Endothelial cell of umbilical vein (primary cell): Measurements from ENCODE around the gene SPEM1. TPM values are rescaled to one million over a fixed set of nuclear protein-coding genes. Genes with fewer than 3 reads are reported as not detected.

ENCODE experiments used
- BruUV-seq: library from RNA; stranded (reverse); fragments of 400-500 nt; replicated peaks from 2 replicates; lab custom pipeline; 2021; lab: Mats Ljungman, UMichigan
- CTCF ChIA-PET: fragments of 300-600, 350-600 bp; sonication (Branson Sonifier 250); formaldehyde crosslinking; loops from one replicate; lab custom pipeline; 2021; ENCODE audit warnings: antibody characterized with exemption, inconsistent platforms; lab: Charles Lee
- POLR2A ChIA-PET: fragments of 300-600, 350-600 bp; sonication (Branson Sonifier 250); formaldehyde crosslinking; loops from one replicate; lab custom pipeline; 2021; ENCODE audit warnings: antibody characterized with exemption, inconsistent platforms; lab: Charles Lee
- DNase-seq: peaks from one replicate; pipeline ENCODE4 v3.0.0-alpha.2; 2011; ENCODE audit warnings: low read depth, low spot score
- FAIRE-seq: peaks from 2 replicates; lab custom pipeline; 2011; peaks lifted over from hg19 to GRCh38; lab: Jason Lieb, UNC
- H2AFZ ChIP-seq: 2 replicates; pipeline ENCODE4 v1.6.0; 2012; ENCODE audit warnings: low read depth, low read length, control low read depth, inconsistent platforms
- H3K27ac ChIP-seq: 2 replicates; pipeline ENCODE4 v1.5.1; 2011; ENCODE audit warnings: low read depth, mild to moderate bottlenecking, control low read depth, low read length, moderate library complexity; ENCODE audit not compliant: insufficient read depth
- H3K27me3 ChIP-seq, 2 experiments: 2 replicates each; pipeline versions ENCODE4 v1.6.0 to v1.6.1; 2011; ENCODE audit warnings: low read length in 2 of 2, mixed read lengths in 1 of 2; ENCODE audit not compliant: control insufficient read depth in 2 of 2, insufficient read depth in 2 of 2
- H3K36me3 ChIP-seq, 2 experiments: 2 replicates in 1 of 2; 3 replicates in 1 of 2; pipeline ENCODE4 v1.5.1; 2011; ENCODE audit warnings: low read length in 2 of 2, mild to moderate bottlenecking in 1 of 2, moderate library complexity in 1 of 2; ENCODE audit not compliant: control insufficient read depth in 2 of 2, insufficient read depth in 2 of 2; ENCODE audit errors: extremely low read depth in 1 of 2
- H3K4me1 ChIP-seq: 3 replicates; pipeline ENCODE4 v1.5.1; 2011; ENCODE audit warnings: mild to moderate bottlenecking, low read length; ENCODE audit not compliant: control insufficient read depth, insufficient read depth; ENCODE audit errors: extremely low read depth
- H3K4me2 ChIP-seq: 2 replicates; pipeline ENCODE4 v1.6.1; 2011; ENCODE audit warnings: low read length, control low read depth, mixed read lengths; ENCODE audit not compliant: insufficient read depth
- H3K4me3 ChIP-seq, 3 experiments: fragments of 200-600 bp in 1 of 3; sonication (generic), shearing (Covaris generic) in 1 of 3; replicated peaks in 1 of 3; 2 replicates each; pipeline ENCODE4 v1.5.1; 2011 to 2016; ENCODE audit warnings: control low read depth in 3 of 3, low read length in 3 of 3, mild to moderate bottlenecking in 2 of 3, inconsistent platforms in 1 of 3, low read depth in 1 of 3, moderate library complexity in 1 of 3; ENCODE audit not compliant: insufficient read depth in 1 of 3
- H3K79me2 ChIP-seq: 2 replicates; pipeline ENCODE4 v1.6.0; 2012; ENCODE audit warnings: low read length, inconsistent platforms; ENCODE audit not compliant: control insufficient read depth, insufficient read depth
- H3K9ac ChIP-seq: replicated peaks from 2 replicates; pipeline ENCODE3; 2011; ENCODE audit warnings: low read length, control low read depth; ENCODE audit not compliant: insufficient read depth; ENCODE audit errors: extremely low read depth
- H3K9me1 ChIP-seq: replicated peaks from 3 replicates; pipeline ENCODE4 v1.6.0; 2011; ENCODE audit warnings: mild to moderate bottlenecking, low read length; ENCODE audit not compliant: control insufficient read depth, insufficient read depth; ENCODE audit errors: extremely low read depth
- H3K9me3 ChIP-seq: replicated peaks from 2 replicates; pipeline ENCODE4 v1.5.1; 2012; ENCODE audit warnings: low read length, inconsistent platforms; ENCODE audit not compliant: control insufficient read depth, insufficient read depth
- H4K20me1 ChIP-seq: replicated peaks from 2 replicates; pipeline ENCODE3; 2011; ENCODE audit warnings: mild to moderate bottlenecking, low read length; ENCODE audit not compliant: control insufficient read depth, insufficient read depth; ENCODE audit errors: extremely low read depth
- CTCF ChIP-seq, 2 donors: IDR thresholded peaks; 1 replicate in 1 of 2; 2 replicates in 1 of 2; pipeline ENCODE4 v1.5.1; 2011; ENCODE audit warnings: low read length in 2 of 2, mild to moderate bottlenecking in 2 of 2, moderate library complexity in 2 of 2, control low read depth in 1 of 2, inconsistent platforms in 1 of 2, low read depth in 1 of 2; ENCODE audit not compliant: insufficient read depth in 1 of 2; ENCODE audit errors: extremely low read depth in 1 of 2
- EZH2 ChIP-seq: IDR thresholded peaks from 2 replicates; pipeline ENCODE4 v1.6.1; 2012; ENCODE audit warnings: borderline replicate concordance, low read depth, mild to moderate bottlenecking, moderate library complexity, low read length, inconsistent platforms; ENCODE audit not compliant: severe bottlenecking
- JUN ChIP-seq: IDR thresholded peaks from 2 replicates; pipeline ENCODE4 v1.6.1; 2011; ENCODE audit warnings: borderline replicate concordance, low read depth; ENCODE audit not compliant: insufficient read length, insufficient read depth
- MYC ChIP-seq: IDR thresholded peaks from one replicate; pipeline ENCODE4 v1.6.1; 2011; ENCODE audit warnings: mild to moderate bottlenecking, low read depth, low read length
- POLR2A ChIP-seq: IDR thresholded peaks from 2 replicates; pipeline ENCODE4 v1.6.1; 2012; ENCODE audit warnings: low read depth, mild to moderate bottlenecking, control low read depth, low read length
- dilution Hi-C: fragments of 300-500 bp; cut with MboI; formaldehyde crosslinking; loops from one replicate; pipeline ENCODE4 v1.15.0; 2019; ENCODE audit warnings: low sequenced_read_pairs; ENCODE audit not compliant: extremely low pct_ligation_motif_present
- intact Hi-C: fragments of 100-400 bp; cut with micrococcal nuclease; formaldehyde crosslinking; loops from one replicate; pipeline ENCODE4 v1.10.0; 2022
- polyA plus RNA-seq, 4 experiments: library from polyadenylated mRNA; depleted of rRNA in 3 of 4; stranded (reverse) in 3 of 4; unstranded in 1 of 4; fragments of >200 nt; gene quantifications; 2 replicates each; pipeline versions ENCODE4 v1.2.1 to v1.2.3, GENCODE V29; 2011 to 2012; ENCODE audit warnings: missing spikeins in 1 of 4
- total RNA-seq: library from RNA; stranded (reverse); gene quantifications from 2 replicates; pipeline ENCODE4 v1.2.3, GENCODE V29; 2021

The SPEM1 gene
- total and polyA plus RNA-seq, 2 donors (not counting 3 experiments of a cell fraction or from before 2014, with no cell fraction given) = not detected

- peaks cover 15% of the 10 kb centered on the region for H3K4me1 ChIP-seq
- no peaks in the 10 kb centered on the region for H3K9me3 ChIP-seq
- H3K4me3 ChIP-seq = no peak overlapping the region
- POLR2A ChIA-PET = no interaction called here
- dilution Hi-C loops (no loop called here), intact Hi-C loops (no loop called here)
- no TSS peak for BruUV-seq
- H2AFZ ChIP-seq = no peak overlapping the region
- H4K20me1 ChIP-seq = no peaks in the 10 kb centered on the region
- H3K79me2 ChIP-seq = no peaks in the 10 kb centered on the region
- no peak for FAIRE-seq
- no peaks in the 10 kb centered on the region for H3K27me3 ChIP-seq
- no peaks in the 10 kb centered on the region for H3K9me1 ChIP-seq
- H3K9ac ChIP-seq = no peak overlapping the region
- TF ChIP-seq MYC = no peak
- CTCF ChIA-PET = no interaction called here
- H3K27ac ChIP-seq = no peak overlapping the region
- no peaks in the 10 kb centered on the region for H3K36me3 ChIP-seq
- H3K4me2 ChIP-seq = no peak overlapping the region
- DNase-seq = no peak
Measured at GRCh38 chr17:7396147-7396546, 24.0 kb upstream of the SPEM1 start.

- Histone ChIP-seq H3K4me3 (no peak overlapping the region), H3K4me1 (peaks cover 12% of the 10 kb centered on the region), H3K9me3 (no peaks in the 10 kb centered on the region), H3K9ac (no peak overlapping the region), H3K79me2 (peaks cover 2% of the 10 kb centered on the region), H3K9me1 (no peaks in the 10 kb centered on the region), H3K4me2 (no peak overlapping the region), H3K27ac (no peak overlapping the region), H3K36me3 (no peaks in the 10 kb centered on the region), H2AFZ (no peak overlapping the region), H4K20me1 (no peaks in the 10 kb centered on the region), H3K27me3 (no peaks in the 10 kb centered on the region)
- POLR2A ChIA-PET = interaction anchor here (0.6 kb wide), 1 partner anchor 135 kb away, joined by 3 read pairs; no protein-coding TSS in a partner anchor
- no peak for TF ChIP-seq POLR2A
- TF ChIP-seq JUN = no peak
- TF ChIP-seq EZH2 = no peak
- no peak for TF ChIP-seq MYC
- TF ChIP-seq CTCF (IDR thresholded peaks at IDR 0.05; ENCODE audit: extremely low read depth in 1 of 2, insufficient read depth in 1 of 2, low read depth in 1 of 2, low read length in 2 of 2) = no peak
- BruUV-seq = no TSS peak
- FAIRE-seq = no peak
- intact Hi-C loops (no loop called here), dilution Hi-C loops (no loop called here)
- CTCF ChIA-PET = interaction anchor here (1.2 to 1.3 kb wide), 2 partner anchors 24 to 38 kb away, joined by 3 to 4 read pairs; no protein-coding TSS in a partner anchor
- DNase-seq = no peak
Measured at GRCh38 chr17:7398612-7399011, 21.5 kb upstream of the SPEM1 start.
